ENCODE data around the gene LRP1B.

Gene LRP1B

DNA sequence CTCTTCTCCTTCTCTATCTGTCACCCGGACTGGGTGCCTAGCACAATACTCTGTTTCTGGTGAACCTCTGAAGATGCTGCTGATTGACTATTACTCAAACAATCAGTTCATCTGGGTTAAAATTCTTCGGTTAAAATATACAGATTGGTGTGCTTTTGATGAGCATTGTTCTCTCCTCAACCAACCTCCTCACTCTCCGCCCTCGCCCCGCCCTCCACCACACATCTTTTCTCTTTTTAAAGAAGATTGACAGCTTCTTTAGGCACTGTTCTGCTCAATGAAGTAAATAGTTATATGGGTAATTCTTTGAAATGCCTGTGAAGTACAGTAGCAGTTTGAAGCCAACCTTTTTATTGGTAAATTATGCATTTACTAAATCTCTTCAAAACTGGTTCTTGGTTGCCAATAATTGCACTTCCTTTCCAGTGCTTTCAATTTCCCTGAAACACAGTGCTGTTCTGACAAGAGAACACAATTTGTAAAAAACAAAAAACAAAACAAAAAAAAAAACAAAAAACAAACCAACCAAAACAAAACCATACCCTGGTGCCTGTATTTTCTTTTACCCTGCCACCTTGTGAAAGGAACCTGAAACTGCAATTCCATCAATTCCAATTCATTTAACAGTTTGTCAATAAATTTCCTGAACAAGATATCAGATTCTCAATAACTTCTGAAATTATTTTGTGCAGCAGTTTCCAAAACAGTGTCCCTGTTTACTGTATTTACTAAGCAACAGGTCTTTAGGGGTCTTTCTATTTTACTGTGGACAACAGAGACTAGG is 188.6 kb downstream of the LRP1B start:
- peak; percentile 14 for FAIRE-seq

DNA sequence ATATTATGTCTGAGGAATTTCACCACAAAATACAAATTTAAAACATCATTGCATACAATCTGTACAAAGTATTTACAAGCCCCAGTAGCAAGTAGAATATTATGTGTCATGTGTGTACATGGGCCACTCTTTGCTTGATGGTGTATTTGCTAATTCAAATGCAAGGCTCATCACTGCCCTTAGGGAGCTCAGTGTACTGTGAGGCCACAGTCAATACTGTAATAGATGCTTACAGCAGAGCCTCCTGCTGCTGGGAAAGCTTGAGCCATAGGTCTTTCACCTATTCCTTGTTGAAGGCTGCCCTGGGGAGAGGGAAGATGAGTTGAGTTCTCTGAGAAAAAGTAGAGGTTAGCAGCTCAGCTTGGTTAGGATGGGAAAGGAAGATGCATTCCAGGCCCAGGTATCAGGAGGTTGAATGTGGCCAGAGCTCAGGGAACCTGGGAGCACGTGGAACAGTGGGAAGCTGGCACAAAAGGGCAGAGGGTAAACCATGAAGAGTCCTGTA is 189.6 kb downstream of the LRP1B start:
- FAIRE-seq: no peak

DNA sequence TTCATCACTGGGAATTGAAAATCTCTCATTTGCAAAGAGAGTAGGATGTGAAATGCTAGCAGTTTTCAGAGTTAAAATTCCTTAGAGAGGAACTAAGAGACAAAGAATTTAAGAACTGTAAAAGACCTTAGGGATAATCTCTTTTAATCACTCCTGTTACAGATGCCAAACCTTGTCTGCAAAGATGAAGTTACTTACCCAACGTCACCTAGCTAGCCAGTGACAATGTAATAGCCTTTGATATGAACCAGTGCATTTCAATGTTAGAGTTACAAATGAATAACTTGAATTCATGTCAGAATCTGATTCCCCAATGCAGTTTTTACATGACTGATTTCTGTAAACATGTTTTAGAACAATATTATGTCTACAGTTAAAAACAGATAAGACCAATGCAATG is 190.1 kb downstream of the LRP1B start:
- FAIRE-seq: no peak

DNA sequence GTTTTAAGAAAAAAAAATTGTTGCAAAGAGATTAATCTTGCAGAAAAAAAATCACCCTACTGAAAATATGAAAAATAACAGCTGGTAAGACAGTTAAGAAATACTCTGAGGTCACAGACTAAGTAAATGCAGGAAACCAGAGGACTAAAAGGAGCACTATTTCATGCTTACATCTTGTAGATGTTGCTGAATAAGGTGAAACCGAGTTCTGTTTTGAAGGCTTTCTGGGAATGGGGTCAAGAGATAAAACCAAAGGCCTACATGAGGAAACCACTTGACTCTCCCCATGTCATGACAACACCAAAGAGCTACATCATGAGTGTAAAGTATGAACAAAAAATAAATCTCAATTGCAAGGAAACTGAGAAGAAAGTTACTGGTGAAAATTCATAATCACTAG is 197.6 kb downstream of the LRP1B start:
- no peak for FAIRE-seq

DNA sequence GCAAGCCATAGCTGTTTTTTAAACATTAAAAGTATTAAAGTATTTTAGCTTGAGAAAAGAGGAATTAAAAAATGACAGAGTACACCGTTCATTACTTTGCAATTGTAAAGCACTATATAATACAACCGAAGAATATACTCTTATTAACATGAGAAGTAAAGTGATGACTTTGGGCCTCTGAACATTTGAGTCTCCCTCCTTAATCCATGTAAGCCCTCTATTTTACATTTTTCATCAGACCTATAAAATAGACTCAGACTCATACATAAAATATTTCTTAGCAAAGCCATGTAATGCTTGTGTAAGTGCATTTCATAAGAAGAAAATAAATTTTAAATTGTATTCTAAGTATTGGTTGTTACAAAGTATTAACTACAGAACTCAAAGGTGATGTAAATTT is 198.6 kb downstream of the LRP1B start:
- FAIRE-seq: no peak

DNA sequence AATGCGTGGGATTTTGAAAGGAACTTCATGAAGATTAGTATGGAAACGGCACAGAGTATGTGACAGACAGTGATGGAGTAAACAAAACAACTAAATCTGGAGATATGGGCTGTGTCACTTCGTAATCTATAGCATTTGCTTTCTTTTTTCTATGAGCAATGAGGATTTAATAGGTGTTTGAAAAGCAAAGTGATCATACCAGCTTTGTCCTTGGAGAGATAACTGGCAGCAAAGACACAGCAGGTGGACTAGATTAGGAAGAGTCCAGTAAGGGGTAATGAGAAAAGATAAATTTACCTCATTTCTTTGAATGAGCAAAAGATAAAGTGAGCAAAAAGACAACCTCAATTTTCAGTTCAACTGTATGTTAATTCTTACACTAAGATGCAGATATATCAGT is 199.0 kb downstream of the LRP1B start:
- no peak for FAIRE-seq

DNA sequence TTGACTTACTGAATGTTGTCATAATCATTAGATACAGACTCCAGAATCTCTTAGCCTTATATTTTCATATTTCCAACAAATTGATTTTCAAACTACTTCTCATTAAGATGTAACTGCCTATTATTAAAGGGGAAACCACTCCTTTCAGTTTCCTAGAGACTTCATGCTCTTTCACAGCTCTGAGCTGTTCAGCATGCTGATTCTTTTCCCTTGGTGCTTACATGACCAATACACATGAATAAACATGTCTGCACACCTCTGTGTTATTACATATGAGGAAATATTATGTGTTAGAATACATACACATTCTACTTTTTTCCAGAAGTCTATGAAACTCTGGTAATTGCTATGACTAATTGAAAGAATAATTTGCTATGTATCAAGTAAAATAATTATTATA is 200.0 kb downstream of the LRP1B start:
- FAIRE-seq: no peak

DNA sequence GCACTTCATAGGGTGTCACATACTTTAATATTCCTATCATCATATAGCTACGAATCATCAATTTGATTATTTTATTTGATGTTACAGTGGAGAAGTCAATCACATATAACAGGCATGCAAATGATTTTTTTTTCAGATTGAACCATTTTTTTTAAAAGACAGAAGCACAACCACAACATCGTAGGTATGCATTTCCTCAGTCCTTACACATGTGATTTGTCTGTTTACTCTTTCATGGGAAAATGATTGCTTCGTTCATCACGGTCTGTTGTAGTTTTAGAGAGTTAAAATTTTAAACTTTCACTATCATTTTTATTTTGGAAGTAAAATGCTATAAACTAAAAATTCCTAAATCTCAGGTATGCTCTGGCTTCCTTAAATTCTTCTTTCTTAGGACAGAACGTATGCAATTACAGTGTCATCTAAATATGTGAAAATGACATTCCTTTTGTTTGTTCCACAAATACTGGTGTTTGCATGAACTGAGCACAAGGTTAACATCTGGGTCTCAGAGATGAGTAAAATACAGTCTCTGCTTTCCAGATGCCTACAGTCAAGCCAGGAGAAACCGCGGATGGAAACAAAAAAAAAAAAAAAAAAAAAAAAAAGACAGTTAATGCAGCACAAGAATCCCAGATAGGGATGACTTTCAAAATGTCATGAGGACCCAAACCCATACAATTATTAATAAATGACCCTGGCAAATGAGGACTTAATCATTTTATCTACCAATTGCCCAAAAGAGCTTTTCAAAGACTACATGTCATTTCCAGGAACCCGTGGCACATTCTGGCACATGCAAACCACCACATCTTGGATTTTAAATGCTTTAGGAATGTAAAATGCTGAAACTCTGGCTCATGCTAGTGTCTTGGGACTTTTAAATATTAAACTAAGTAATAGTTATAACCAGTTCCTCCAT is 201.2 kb downstream of the LRP1B start:
- no peak for FAIRE-seq

DNA sequence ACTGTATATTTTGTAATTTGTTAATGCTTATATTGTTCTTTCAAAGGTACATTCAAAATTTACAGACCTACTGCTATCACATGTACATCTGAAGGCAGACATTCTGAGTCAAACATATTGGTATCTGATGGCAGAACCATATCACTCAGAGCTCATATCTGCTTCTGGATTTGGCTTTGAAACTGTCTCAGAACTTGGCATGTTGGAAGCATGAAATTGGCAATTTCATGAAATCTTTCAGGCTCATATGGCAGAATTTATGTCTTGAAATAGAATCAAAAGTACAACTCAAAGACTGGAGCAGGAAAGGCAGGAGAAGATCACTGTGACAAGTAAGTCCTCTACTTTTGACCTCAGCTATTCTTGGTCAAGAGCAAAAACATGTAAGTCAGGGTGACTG is 202.3 kb downstream of the LRP1B start:
- no peak for FAIRE-seq

DNA sequence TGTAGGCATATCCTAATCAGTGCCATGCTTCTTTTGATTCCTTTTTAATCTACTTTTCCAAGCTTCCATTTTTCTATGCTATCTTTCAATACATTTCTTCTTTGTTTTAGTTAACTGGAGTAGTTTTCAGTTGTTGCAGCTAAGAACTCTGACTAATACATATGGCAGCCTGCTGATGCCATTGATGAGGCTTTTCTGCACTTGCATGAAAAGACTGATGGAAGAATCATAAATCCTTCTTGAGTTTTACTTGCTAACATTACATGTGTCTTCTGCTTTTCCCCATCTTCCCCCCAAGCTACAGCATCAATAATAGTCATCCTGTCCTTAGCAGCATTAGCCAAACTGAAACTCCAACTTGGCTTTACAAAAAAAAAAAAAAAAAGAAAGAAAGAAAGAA is 203.3 kb downstream of the LRP1B start:
- no peak for FAIRE-seq

DNA sequence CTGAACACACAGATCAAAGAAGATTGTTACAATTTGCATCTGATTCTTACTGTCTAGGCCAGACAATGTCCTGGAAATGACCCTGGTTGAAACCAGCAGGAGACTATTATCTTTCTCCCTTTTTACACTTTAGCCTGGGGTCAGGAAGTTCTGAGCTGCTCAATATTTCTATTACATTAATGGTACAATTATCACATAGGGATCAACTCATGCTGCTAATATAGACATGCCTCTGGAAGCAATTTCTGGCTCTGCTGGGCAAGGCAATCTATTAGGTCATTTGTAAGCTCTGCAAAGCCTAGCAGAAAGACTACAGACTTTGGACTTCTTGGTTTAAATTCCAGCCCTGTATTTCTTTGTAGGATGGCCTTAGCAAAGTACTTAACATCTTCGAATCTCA is 205.3 kb downstream of the LRP1B start:
- no peak for FAIRE-seq

DNA sequence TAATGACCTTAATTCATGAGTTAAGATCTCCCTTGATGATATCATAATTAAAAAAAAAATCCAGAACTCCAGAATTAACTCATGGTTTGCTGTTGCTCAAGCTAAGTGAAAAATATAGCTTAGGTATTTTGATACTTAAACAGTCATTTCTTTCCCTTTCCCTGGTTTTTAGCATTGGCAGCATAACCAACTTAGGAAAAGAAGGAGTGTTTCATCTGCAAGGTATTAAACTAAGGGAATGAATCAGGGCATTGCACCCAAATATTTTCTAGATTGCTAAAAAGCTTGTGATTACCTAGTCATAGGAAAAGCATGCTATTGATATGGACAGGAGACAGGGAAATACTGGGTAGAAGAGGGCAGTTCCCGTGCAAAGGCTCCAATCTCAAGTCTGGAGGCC is 207.2 kb downstream of the LRP1B start:
- FAIRE-seq: no peak

DNA sequence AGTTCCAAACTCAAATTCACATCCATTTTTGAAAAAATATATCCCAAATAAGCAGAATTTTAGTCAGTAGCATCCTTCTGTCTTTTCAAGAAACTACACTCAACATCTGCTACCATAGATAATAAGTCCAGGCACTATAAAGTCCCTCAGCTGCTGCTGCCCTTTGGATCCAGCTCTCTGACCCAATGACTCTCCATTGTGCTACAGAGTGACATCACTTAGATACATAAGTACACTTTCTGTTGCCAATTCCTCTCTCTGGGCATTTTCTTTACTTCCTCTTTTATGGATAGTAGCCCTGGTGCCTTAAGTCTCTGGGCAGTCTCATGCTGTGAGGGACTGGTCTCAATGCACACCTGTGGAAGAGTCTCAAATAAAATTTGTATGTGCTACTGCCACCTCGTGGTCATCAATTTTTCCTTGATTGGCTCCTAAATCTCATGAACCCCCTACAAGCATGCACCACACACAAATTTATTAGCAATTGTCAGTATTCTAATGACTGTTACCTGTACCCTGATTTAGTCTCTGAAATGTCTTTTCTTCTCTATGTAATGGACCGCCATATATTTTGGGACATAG is 219.2 kb downstream of the LRP1B start:
- FAIRE-seq: no peak

DNA sequence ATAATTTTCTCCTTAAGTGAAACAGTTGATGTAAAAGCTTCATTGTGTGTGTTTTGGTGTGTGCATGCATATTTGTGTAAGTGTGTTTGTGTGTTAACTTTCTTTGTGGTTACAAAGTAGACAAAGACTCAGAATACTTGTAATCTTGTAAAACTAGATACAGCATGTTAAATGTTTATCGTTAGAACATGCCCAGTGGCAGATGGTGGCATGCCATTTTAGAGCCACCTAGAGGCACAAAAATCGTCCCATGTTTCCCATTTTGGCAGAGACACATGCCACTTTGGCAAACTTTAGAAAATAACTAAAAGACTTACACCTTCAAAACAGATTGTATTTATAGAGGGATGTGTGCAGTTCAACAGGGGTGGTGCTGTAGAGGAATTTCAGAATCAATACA is 224.1 kb downstream of the LRP1B start:
- FAIRE-seq: no peak

DNA sequence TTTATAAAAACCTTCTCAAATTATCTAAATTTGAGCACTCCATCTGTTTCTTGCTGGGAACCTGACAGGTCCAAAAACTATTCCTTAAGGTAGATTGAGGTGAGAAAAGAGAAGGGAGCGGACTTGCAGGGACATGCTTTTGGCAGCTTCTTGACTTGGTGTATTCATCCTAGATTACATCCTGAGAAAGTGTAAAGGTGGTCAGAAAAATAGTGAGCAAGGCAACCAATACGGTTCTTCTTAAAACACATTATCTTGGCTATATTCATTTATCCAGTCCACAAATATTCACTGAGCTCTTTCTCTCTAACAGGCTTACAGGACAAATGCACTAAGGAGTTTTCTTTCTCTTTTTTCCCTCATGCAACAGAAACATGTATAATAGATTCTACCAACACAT is 230.0 kb downstream of the LRP1B start:
- FAIRE-seq: no peak

DNA sequence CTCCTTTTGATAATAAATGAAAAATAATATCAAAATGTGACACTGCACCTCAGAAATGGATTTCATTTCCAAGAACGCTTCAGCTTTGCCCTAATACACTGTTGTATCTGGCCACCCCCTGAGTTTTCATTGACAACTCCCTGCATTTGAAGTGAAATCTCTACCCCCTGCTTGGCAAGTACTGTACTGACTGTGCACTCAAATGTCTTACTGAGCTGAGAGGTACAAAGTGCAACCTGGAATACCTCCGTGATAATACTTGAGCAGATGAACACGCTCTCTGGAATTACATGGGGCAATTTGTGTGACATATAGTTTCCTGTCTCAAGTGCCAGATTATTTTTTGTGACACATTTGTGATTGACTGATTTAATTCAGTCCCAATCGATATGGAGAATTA is 231.1 kb downstream of the LRP1B start:
- no peak for FAIRE-seq

DNA sequence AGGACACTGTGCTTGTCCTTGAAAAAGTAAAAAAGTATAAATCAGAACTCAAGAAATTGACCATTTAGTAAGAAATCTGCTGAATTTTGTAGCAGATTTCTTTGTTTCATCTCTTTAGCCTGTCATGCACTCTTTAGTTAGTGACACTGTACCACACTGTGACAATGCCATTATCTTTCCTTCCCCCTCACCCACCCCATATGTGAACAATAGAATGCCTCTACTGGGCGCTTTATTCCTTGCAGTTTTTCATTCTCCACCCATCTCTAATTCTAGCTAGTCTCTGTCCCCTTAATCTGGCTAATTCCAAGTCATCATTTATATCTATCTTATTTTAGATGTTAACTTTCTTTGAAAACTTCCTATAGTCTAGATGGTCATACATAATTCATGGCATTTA is 241.0 kb downstream of the LRP1B start:
- no peak for FAIRE-seq

DNA sequence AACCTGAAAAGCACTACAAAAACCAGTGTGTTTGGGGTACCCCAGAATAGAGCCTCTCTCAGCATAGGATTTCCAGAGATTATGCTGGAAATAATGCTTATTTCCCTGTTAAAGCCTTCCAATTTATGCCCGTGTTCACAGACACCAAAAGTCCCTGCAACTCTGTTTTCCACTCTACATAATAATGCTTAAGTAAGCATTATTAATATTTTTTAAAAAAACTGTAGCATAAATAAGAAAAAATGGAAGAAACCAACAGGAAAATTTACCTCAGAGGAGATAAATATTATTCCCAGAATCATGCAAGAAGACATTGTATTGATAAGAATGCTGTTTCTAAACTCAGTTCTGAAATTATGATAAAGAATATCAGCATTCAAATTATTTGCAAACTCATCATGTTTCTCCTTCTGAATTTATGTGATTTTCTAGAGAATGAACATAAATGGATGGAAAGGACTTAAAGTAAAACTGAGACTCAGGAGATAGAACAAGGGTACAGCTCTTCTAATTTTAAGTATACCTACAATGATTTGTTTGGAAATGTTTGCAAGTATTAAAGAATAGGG is 241.7 kb downstream of the LRP1B start:
- FAIRE-seq: no peak

DNA sequence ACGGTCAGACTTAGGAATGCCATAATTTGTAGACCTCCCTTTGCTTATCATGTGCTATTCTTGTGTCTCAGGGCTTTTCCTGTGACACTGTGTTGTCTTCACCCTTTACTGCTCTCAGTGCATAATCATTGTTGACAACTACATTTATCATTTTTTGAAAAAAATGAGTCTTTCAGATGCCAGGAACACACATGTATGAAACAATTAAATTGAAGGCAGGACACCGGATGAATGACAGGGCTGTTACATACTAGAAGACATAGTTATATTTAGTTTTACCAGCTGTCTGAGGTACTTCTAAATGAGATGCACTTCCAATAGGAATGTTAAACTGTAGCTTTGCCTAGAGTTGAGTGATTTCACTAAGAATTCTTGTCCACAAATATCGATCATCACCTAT is 243.5 kb downstream of the LRP1B start:
- no peak for FAIRE-seq

DNA sequence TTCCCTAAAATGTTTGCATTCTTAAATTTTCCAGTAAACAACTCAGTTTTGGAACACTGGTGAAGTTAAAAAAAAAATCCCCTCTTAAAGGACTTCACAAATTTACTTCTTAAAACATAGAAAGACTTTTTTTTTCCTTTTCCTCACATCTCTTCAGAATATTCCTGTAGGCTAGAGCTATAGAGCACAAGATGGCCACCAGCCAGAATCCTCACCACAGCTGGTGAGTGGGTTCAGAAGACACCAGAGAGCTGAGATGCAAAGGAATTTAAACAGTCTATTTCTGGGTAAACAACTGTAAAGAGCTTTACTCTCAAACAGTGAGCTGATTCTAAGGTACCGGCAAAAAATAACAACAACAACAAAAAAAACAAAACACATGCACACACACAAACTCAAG is 252.8 kb downstream of the LRP1B start:
- FAIRE-seq: no peak

DNA sequence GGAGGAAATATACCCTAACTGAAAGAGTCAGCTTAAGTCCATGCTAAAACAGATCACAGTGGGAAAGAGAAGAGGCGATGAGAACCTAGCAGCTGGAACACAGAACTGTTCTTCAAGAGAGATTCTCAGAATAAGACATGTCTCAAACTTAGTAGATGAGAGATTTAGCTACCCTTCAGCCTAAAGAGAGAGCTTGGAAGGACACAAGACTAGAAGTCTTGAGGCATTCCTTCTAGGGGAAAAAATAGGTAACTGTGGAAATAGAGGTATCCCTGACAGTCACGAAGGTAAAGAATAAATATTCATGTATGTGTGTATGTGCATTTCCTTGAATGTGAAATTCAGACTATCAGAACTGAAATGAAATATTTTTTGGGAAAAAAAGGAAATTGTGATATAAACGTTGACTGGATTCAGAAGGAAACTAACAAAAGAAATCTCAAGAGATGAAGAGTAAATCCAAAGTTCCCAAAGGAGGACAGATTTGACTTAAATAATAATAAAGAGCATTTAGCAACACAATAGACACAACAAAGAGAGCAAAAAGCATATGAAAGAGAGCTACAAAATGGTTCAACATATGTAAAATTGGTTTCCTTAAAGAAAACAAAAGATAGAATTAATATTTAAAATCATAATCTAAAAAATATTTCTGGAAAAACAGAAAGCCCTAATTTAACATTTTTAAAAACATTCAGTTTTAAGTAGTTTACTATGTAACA is 258.7 kb downstream of the LRP1B start:
- FAIRE-seq: peak; percentile 65

DNA sequence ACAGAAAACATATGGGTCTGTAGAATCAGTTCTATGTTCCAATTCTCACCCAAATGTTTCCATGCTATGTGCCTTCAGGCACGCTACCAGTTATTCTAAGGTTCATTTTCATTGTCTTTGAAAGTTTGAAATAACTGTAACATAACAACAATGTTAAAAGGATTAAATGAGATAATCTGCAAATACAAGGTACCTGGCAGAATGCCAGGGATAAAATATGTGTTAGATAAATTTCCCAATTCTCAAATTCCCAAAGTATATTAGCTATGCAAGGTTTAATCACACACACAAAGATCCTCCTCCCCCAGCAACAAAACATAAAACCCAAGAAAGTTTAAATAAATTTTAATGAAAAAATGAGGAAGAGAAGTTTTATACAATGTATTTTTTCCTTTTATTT is 261.2 kb downstream of the LRP1B start:
- no peak for FAIRE-seq

DNA sequence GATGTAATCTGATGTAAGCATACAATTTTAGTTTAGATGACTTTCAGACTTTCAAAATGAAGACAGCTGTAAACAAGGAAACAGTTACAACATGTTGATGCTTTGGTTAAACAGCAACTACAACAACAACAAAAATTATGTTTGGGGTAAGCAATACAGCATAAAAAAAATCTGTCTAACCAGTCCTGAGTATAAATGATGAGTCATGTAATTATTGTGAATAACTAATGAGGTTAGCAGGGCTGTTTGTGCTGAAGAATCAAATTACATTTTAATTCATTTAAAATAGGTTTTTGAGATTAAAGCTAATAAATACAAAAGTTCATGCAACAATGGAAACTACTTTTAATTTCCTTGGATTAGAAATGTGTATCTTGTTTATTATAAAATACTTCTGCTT is 266.9 kb downstream of the LRP1B start:
- no peak for FAIRE-seq

Measured in A204.1 (cell line).